Astrocyte of the cerebellum (primary cell): ENCODE results near the gene CDH8.
A peak's percentile ranks its signal among the peaks of the same experiment; 100 is the strongest.

Experiments used
- DNase-seq: peaks from one replicate; pipeline ENCODE4 v3.0.0-alpha.2; 2011; ENCODE audit warnings: low read depth
- H3K4me3 ChIP-seq: 2 replicates; pipeline ENCODE4 v1.5.1; 2011; ENCODE audit warnings: mild to moderate bottlenecking, low read depth, low read length, moderate library complexity
- CTCF ChIP-seq: IDR thresholded peaks from 2 replicates; pipeline ENCODE4 v1.5.1; 2012; ENCODE audit warnings: low read length, low read depth, moderate library complexity, mild to moderate bottlenecking; ENCODE audit errors: missing control alignments
- in situ Hi-C: cut with HindIII; loops from 2 replicates; pipeline ENCODE4 v1.10.0; 2017; ENCODE audit warnings: low sequenced_read_pairs

Gene CDH8

DNA sequence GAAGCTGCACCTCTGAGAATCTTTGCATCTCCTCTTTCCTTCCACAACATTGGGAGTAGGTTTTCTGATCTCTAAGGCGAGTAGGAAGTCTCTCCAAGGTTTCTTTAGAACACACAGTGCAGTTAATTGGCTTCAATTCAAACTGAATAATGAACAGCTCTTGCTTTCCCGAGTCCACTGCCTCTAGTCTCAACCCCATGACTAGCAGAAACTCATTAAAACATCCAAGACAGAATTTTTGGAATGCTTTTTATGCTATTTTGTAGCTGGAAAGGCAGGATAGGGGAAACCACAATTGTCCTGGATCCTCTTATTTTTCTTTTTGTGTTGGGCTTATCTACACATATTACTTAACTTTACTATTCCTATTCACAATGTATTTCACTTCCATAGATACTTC lies 206.6 kb downstream of the CDH8 start:
- peak; percentile 53 for DNase-seq
- no peak overlapping the region for H3K4me3 ChIP-seq
- in situ Hi-C loops: no loop called here
- TF ChIP-seq CTCF: no peak

- no peak for DNase-seq
- no peak overlapping the region for H3K4me3 ChIP-seq
- no peak for TF ChIP-seq CTCF
- in situ Hi-C loops: no loop called here
Measured at GRCh38 chr16:61823326-61823725, 212.9 kb downstream of the CDH8 start.

DNA sequence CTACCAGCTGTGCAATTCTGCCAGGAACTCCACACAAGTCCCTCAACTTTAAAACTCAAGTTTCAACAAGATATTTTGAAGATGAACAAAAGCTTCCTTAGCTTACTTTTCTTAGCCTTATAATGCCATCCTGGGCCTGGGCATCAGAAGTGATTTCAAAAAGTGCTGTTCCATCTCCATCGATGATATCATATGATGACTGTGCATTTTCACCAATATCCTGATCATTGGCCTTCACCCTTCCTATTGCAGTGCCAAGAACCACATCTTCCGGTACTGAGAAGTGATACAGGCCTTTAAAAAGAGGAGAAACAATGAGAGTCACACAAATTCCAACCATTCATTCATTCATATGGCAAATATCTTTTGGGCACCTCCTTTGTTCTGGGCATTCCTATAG lies 215.4 kb downstream of the CDH8 start:
- H3K4me3 ChIP-seq: no peak overlapping the region
- in situ Hi-C loops: no loop called here
- no peak for DNase-seq
- TF ChIP-seq CTCF: no peak

DNA sequence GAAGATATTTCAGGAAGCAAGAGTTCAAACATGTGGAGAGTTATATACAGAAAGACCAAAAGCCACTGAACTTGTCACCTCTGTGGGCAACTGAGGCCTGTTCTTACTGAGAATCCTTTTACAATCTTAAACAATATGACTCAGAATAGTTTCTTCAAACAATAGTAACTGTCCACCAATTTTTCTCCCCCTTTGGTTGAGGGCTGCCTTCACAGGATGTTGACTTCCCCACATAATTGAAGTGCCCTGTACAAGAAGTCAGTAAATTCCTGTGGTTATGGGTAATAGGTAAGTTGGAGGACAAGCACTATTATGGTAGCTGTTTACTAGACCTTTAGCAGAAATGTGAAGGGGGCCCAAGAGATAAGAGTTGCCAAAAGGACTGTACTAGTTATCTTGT lies 215.8 kb downstream of the CDH8 start:
- H3K4me3 ChIP-seq: no peak overlapping the region
- no peak for TF ChIP-seq CTCF
- in situ Hi-C loops: no loop called here
- peak; percentile 44 for DNase-seq

- no peak for TF ChIP-seq CTCF
- DNase-seq: no peak
- in situ Hi-C loops: no loop called here
- H3K4me3 ChIP-seq: no peak overlapping the region
Measured at GRCh38 chr16:61818850-61819249, 217.4 kb downstream of the CDH8 start.

- no peak for DNase-seq
- no peak for TF ChIP-seq CTCF
- in situ Hi-C loops: no loop called here
- no peak overlapping the region for H3K4me3 ChIP-seq
Measured at GRCh38 chr16:61817583-61818278, 218.5 kb downstream of the CDH8 start.

DNA sequence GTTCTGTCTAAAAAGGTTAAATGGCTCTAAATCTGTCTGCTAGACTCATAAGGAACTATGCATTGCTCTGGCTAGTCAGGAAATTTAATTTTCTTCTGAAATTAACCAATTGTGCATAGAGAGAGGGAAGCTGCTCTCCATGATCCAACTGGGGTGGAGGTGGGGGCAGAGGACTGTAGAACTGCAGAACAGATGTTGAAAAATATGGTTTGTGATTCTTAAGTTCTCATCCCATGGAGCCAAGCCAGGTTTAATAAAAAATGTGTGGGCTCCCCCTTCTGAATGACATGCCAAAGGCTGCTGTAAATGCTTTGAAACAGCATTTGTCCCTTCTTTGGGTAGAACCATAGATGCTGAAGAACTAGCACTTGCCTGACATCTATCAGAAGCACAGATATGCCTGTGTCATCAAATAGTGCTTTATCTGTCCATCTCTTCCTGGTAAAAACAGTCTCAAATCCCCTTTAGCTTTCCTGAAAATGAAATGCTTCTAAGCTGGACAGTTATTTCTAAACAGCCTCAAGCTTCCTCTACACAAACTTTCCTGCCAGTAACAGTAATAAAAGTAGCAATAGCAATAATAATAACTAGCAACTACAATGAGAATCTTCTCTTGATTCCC lies 221.4 kb downstream of the CDH8 start:
- no peak for TF ChIP-seq CTCF
- in situ Hi-C loops: no loop called here
- DNase-seq: no peak
- H3K4me3 ChIP-seq: no peak overlapping the region
